ENCODE measurements around the gene SSC5D.

Gene SSC5D

DNA sequence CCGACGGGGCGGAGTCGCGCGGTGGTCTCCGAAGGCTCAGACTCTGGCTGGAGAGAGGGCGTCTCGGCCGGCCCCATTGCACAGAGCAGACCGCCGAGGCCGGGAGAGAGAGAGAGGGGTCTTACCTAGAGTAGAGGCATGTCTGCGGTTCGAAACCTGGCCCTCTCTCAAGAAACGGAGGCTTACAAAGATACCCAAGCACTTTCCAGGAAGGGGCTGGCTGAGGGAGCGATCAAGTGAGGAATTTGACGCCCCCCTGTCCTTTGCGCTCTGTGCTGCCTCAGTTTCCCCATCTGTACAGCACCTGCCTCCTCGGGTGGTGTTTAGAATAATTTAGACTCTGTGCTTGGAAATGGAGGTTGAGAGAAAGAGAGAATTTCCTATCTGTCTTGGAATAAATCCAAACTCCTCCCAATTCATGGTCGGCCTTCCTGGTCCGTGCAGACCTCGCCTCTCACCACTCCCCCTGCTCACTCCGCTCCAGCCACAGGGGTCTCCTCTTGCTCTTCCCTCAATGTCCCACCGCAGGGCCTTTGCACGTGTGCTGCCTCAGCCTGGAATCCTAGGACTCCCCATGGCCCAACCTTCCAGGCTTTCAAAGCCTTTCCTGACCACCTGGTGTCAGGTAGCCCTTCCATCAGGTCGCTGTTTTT lies 26.1 kb upstream of the SSC5D start:
- TF ChIP-seq, protein P1, sequence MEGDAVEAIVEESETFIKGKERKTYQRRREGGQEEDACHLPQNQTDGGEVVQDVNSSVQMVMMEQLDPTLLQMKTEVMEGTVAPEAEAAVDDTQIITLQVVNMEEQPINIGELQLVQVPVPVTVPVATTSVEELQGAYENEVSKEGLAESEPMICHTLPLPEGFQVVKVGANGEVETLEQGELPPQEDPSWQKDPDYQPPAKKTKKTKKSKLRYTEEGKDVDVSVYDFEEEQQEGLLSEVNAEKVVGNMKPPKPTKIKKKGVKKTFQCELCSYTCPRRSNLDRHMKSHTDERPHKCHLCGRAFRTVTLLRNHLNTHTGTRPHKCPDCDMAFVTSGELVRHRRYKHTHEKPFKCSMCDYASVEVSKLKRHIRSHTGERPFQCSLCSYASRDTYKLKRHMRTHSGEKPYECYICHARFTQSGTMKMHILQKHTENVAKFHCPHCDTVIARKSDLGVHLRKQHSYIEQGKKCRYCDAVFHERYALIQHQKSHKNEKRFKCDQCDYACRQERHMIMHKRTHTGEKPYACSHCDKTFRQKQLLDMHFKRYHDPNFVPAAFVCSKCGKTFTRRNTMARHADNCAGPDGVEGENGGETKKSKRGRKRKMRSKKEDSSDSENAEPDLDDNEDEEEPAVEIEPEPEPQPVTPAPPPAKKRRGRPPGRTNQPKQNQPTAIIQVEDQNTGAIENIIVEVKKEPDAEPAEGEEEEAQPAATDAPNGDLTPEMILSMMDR (IDR thresholded peaks at IDR 0.05; ENCODE audit: low read depth, low read length) = no peak
- DNase-seq (ENCODE audit: low read depth in 2 of 2) = peak; percentile 51 to 52

DNA sequence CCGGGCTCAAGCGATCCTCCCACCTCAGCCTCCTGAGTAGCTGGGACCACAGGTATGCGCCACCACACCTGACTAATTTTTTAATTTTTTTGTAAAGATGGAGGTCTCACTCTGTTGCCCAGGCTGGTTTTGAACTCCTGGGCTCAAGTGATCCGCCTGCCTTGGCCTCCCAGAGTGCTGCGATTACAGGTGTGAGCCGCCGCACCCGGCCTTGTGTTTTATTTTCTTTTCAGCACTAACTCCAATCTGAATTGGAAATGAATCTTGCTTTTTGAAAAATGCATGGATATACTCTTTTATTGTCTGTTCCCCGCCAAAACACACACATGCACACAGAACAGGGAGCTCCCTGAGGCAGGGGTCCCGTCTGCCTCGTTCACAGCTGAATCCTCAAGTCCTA lies 25.5 kb upstream of the SSC5D start:
- TF ChIP-seq, protein P1 (IDR thresholded peaks at IDR 0.05; ENCODE audit: low read depth, low read length) = no peak
- no peak overlapping the region for H3K4me3 ChIP-seq (replicated peaks in 1 of 2; ENCODE audit: low read depth in 2 of 2, low read length in 2 of 2)
- DNase-seq (ENCODE audit: low read depth in 2 of 2) = no peak

More for the DNA sequence above, 26.1 kb upstream of the SSC5D start:
- peak overlapping the region; percentile 53 to 62 for H3K4me3 ChIP-seq (replicated peaks in 1 of 2; ENCODE audit: low read depth in 2 of 2, low read length in 2 of 2)

- H3K4me3 ChIP-seq (replicated peaks in 1 of 2; ENCODE audit: low read depth in 2 of 2, low read length in 2 of 2) = no peak overlapping the region
- no peak for DNase-seq (ENCODE audit: low read depth in 2 of 2)
- TF ChIP-seq, protein P1 (IDR thresholded peaks at IDR 0.05; ENCODE audit: low read depth, low read length) = no peak
Observed at GRCh38 chr19:55463583-55464031, 24.6 kb upstream of the SSC5D start.

DNA sequence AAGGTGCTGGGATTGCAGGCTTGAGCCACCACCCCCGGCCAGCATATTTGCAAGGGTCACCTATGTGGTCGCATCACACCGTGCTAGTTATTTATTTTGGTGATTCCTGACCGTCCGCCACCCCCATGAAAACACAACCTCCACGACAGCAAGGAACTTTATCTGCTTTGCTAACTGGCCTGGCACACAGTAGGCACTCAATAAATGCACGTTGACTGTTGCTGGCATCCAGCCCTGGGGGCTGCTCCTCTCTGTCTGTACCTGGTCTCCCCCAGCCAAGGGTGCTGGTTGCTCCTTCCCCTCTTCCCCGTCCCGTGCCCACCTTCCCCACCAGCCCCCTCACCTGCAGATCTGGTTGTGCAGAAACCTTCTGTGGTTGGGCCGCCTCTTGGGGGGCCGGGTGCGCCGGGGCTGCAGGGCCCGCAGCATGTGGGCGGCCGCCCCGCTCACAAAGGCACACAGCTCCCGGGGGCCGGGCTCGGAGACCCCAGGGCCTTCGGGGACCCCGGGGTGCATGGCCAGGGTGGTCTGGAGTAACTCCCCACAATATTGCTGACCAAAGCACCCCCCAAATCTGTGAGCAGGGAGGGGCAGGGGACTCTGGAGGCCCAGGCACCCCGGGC lies 24.1 kb upstream of the SSC5D start:
- no peak for DNase-seq (ENCODE audit: low read depth in 2 of 2)
- no peak overlapping the region for H3K4me3 ChIP-seq (replicated peaks in 1 of 2; ENCODE audit: low read depth in 2 of 2, low read length in 2 of 2)
- TF ChIP-seq, protein P1 (IDR thresholded peaks at IDR 0.05; ENCODE audit: low read depth, low read length) = no peak

GRCh38 chr19:55464662-55465054 lies 23.6 kb upstream of the SSC5D start, which contains the start of gene C19orf85:
TSS of gene C19orf85 (minus strand) at chr19:55464751. CDS start at chr19:55464554, 197 bp downstream.
- TF ChIP-seq, protein P1 (IDR thresholded peaks at IDR 0.05; ENCODE audit: low read depth, low read length) = no peak
- DNase-seq (ENCODE audit: low read depth in 2 of 2) = no peak
- H3K4me3 ChIP-seq (replicated peaks in 1 of 2; ENCODE audit: low read depth in 2 of 2, low read length in 2 of 2) = no peak within 1 kb of the TSS

- no peak for DNase-seq (ENCODE audit: low read depth in 2 of 2)
- TF ChIP-seq, protein P1 (IDR thresholded peaks at IDR 0.05; ENCODE audit: low read depth, low read length) = no peak
- H3K4me3 ChIP-seq (replicated peaks in 1 of 2; ENCODE audit: low read depth in 2 of 2, low read length in 2 of 2) = no peak overlapping the region
Observed at GRCh38 chr19:55465460-55466240, 22.6 kb upstream of the SSC5D start.
